K562 (cell line): Measurements from ENCODE around the gene SMARCA1.

ENCODE experiments used
- EP300 ChIP-seq: IDR thresholded peaks from 2 replicates; pipeline ENCODE4 v1.6.1; 2012; ENCODE audit warnings: low read length, improper control_type of control experiment
- EZH2 ChIP-seq: IDR thresholded peaks from 2 replicates; pipeline ENCODE4 v1.6.1; 2012; ENCODE audit warnings: low read depth, mild to moderate bottlenecking, inconsistent platforms, low read length, borderline replicate concordance
- GATAD2B ChIP-seq: fragments of 450-650 bp; IDR thresholded peaks from 2 replicates; pipeline ENCODE4 v1.6.1; 2017; ENCODE audit warnings: mild to moderate bottlenecking, borderline replicate concordance
- IRF1 ChIP-seq: sonication (generic); formaldehyde crosslinking; IDR thresholded peaks from 2 replicates; pipeline ENCODE4 v1.8.0; 2022; ENCODE audit warnings: missing genetic modification reagents, mild to moderate bottlenecking, borderline replicate concordance
- NRF1 ChIP-seq, 2 experiments: fragments of 450-650 bp; IDR thresholded peaks in 1 of 2; conservative IDR thresholded peaks in 1 of 2; 2 replicates each; pipeline ENCODE4 v1.6.1; 2014; ENCODE audit warnings: mild to moderate bottlenecking in 2 of 2
- POLR2AphosphoS2 ChIP-seq: IDR thresholded peaks from 2 replicates; pipeline ENCODE4 v1.6.1; 2012; ENCODE audit warnings: low read length, improper control_type of control experiment
- REST ChIP-seq, 2 experiments: fragments of 450-650 bp; formaldehyde crosslinking in 1 of 2; IDR thresholded peaks; 2 replicates each; pipeline versions ENCODE4 v1.4.0 to v1.6.1; 2014 to 2020; ENCODE audit warnings: mild to moderate bottlenecking in 2 of 2, borderline replicate concordance in 1 of 2, low read depth in 1 of 2
- TF ChIP-seq, protein P1 (sequence below), 3 experiments: IDR thresholded peaks in 2 of 3; conservative IDR thresholded peaks in 1 of 3; 2 replicates each; pipeline ENCODE4 v1.5.1; 2011 to 2012; ENCODE audit warnings: low read length in 3 of 3, mild to moderate bottlenecking in 3 of 3, control low read depth in 2 of 3, improper control_type of control experiment in 1 of 3, inconsistent platforms in 1 of 3, low read depth in 1 of 3, mixed read lengths in 1 of 3, moderate library complexity in 1 of 3; ENCODE audit not compliant: insufficient read depth in 2 of 3
- TF ChIP-seq, protein P2 (sequence below), 2 experiments: fragments of 450-650 bp; IDR thresholded peaks; 2 replicates each; pipeline ENCODE4 v1.6.1; 2016
- TF ChIP-seq, protein P3 (sequence below): sonication (generic); formaldehyde crosslinking; IDR thresholded peaks from 2 replicates; pipeline ENCODE4 v1.8.1; 2022; ENCODE audit warnings: missing genetic modification reagents
- TF ChIP-seq, protein P4 (sequence below): sonication (generic); formaldehyde crosslinking; IDR thresholded peaks from 2 replicates; pipeline ENCODE4 v1.8.1; 2022; ENCODE audit warnings: missing genetic modification reagents

GRCh38 chrX:129559783-129560182 is 36.5 kb upstream of the SMARCA1 start:
- TF ChIP-seq, protein P1, sequence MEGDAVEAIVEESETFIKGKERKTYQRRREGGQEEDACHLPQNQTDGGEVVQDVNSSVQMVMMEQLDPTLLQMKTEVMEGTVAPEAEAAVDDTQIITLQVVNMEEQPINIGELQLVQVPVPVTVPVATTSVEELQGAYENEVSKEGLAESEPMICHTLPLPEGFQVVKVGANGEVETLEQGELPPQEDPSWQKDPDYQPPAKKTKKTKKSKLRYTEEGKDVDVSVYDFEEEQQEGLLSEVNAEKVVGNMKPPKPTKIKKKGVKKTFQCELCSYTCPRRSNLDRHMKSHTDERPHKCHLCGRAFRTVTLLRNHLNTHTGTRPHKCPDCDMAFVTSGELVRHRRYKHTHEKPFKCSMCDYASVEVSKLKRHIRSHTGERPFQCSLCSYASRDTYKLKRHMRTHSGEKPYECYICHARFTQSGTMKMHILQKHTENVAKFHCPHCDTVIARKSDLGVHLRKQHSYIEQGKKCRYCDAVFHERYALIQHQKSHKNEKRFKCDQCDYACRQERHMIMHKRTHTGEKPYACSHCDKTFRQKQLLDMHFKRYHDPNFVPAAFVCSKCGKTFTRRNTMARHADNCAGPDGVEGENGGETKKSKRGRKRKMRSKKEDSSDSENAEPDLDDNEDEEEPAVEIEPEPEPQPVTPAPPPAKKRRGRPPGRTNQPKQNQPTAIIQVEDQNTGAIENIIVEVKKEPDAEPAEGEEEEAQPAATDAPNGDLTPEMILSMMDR (IDR thresholded peaks at IDR 0.05 in 2 of 3, conservative IDR thresholded peaks at IDR 0.05 in 1 of 3; ENCODE audit: insufficient read depth in 2 of 3, low read depth in 1 of 3, low read length in 3 of 3), result no peak
- TF ChIP-seq GATAD2B, result no peak
- TF ChIP-seq, protein P2, sequence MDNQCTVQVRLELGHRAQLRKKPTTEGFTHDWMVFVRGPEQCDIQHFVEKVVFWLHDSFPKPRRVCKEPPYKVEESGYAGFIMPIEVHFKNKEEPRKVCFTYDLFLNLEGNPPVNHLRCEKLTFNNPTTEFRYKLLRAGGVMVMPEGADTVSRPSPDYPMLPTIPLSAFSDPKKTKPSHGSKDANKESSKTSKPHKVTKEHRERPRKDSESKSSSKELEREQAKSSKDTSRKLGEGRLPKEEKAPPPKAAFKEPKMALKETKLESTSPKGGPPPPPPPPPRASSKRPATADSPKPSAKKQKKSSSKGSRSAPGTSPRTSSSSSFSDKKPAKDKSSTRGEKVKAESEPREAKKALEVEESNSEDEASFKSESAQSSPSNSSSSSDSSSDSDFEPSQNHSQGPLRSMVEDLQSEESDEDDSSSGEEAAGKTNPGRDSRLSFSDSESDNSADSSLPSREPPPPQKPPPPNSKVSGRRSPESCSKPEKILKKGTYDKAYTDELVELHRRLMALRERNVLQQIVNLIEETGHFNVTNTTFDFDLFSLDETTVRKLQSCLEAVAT (IDR thresholded peaks at IDR 0.05), result no peak
- TF ChIP-seq IRF1 (CRISPR knock-in tag), result no peak
- no peak for TF ChIP-seq REST (IDR thresholded peaks at IDR 0.05; ENCODE audit: borderline replicate concordance)
- no peak for TF ChIP-seq REST (CRISPR knock-in tag; IDR thresholded peaks at IDR 0.05; ENCODE audit: low read depth)
- no peak for TF ChIP-seq EP300
- TF ChIP-seq, protein P3, sequence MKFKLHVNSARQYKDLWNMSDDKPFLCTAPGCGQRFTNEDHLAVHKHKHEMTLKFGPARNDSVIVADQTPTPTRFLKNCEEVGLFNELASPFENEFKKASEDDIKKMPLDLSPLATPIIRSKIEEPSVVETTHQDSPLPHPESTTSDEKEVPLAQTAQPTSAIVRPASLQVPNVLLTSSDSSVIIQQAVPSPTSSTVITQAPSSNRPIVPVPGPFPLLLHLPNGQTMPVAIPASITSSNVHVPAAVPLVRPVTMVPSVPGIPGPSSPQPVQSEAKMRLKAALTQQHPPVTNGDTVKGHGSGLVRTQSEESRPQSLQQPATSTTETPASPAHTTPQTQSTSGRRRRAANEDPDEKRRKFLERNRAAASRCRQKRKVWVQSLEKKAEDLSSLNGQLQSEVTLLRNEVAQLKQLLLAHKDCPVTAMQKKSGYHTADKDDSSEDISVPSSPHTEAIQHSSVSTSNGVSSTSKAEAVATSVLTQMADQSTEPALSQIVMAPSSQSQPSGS (CRISPR knock-in tag), result no peak
- TF ChIP-seq, protein P4, sequence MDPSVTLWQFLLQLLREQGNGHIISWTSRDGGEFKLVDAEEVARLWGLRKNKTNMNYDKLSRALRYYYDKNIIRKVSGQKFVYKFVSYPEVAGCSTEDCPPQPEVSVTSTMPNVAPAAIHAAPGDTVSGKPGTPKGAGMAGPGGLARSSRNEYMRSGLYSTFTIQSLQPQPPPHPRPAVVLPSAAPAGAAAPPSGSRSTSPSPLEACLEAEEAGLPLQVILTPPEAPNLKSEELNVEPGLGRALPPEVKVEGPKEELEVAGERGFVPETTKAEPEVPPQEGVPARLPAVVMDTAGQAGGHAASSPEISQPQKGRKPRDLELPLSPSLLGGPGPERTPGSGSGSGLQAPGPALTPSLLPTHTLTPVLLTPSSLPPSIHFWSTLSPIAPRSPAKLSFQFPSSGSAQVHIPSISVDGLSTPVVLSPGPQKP, result no peak
- TF ChIP-seq EZH2, result no peak
- TF ChIP-seq POLR2AphosphoS2, result no peak
- no peak for TF ChIP-seq NRF1 (conservative IDR thresholded peaks at IDR 0.05 in 1 of 2, IDR thresholded peaks at IDR 0.05 in 1 of 2)
